CD4-positive, alpha-beta T cell treated with Interleukin-2 at 100 ng/mL for 4 hours (primary cell): ENCODE results near the gene CHD5.
A peak's percentile ranks its signal among the peaks of the same experiment; 100 is the strongest.

Experiments
- DNase-seq: peaks from one replicate; pipeline ENCODE4 v3.0.0-alpha.2; 2020; ENCODE audit warnings: low spot score

Gene CHD5

GRCh38 chr1:6152181-6152580, 27.9 kb downstream of the CHD5 start:
- DNase-seq, result no peak

GRCh38 chr1:6151291-6151822, 28.8 kb downstream of the CHD5 start:
- DNase-seq, result no peak

- no peak for DNase-seq
Observed at GRCh38 chr1:6150006-6150938, 29.8 kb downstream of the CHD5 start.

GRCh38 chr1:6149597-6149996, 30.5 kb downstream of the CHD5 start:
- no peak for DNase-seq

- peak; percentile 53 for DNase-seq
Observed at GRCh38 chr1:6148497-6149241, 31.5 kb downstream of the CHD5 start.

- DNase-seq, result no peak
Observed at GRCh38 chr1:6145864-6146410, 34.2 kb downstream of the CHD5 start.

GRCh38 chr1:6145396-6145750, 34.7 kb downstream of the CHD5 start:
- DNase-seq, result no peak

GRCh38 chr1:6144647-6145395, 35.3 kb downstream of the CHD5 start:
- DNase-seq, result no peak

- DNase-seq, result no peak
Observed at GRCh38 chr1:6144175-6144574, 35.9 kb downstream of the CHD5 start.

GRCh38 chr1:6143395-6143794, 36.7 kb downstream of the CHD5 start:
- no peak for DNase-seq

- DNase-seq, result no peak
Observed at GRCh38 chr1:6142734-6143133, 37.4 kb downstream of the CHD5 start.

GRCh38 chr1:6142036-6142621, 38.0 kb downstream of the CHD5 start:
- DNase-seq, result no peak

- no peak for DNase-seq
Observed at GRCh38 chr1:6141592-6141991, 38.5 kb downstream of the CHD5 start.

- no peak for DNase-seq
Observed at GRCh38 chr1:6140413-6140812, 39.7 kb downstream of the CHD5 start.

GRCh38 chr1:6137758-6138157, 42.4 kb downstream of the CHD5 start:
- DNase-seq, result no peak

GRCh38 chr1:6136516-6137220, 43.5 kb downstream of the CHD5 start:
- DNase-seq, result no peak

GRCh38 chr1:6134741-6135510, 45.2 kb downstream of the CHD5 start:
- DNase-seq, result no peak

GRCh38 chr1:6134206-6134605, 45.9 kb downstream of the CHD5 start:
- DNase-seq, result no peak

GRCh38 chr1:6133146-6133895, 46.8 kb downstream of the CHD5 start:
- no peak for DNase-seq
